HG03060 (cell line): ENCODE results near the gene RNF220.
"Not testable (repeated sequence)": the region's sequence is repeated elsewhere in the genome, so short reads cannot be mapped to it uniquely, and the experiment has no call there.

Experiments used
- ATAC-seq: cut with Tn5 transposase; IDR thresholded peaks from one replicate; pipeline ENCODE4 v1.9.1; 2021; ENCODE audit warnings: low read depth, moderate number of reproducible peaks; ENCODE audit not compliant: unreplicated experiment

Gene RNF220

GRCh38 chr1:44544960-44545359 lies 139.9 kb downstream of the RNF220 start:
- no peak for ATAC-seq

GRCh38 chr1:44545961-44546360 lies 140.9 kb downstream of the RNF220 start:
- no peak for ATAC-seq

GRCh38 chr1:44546403-44547053 lies 141.5 kb downstream of the RNF220 start:
- ATAC-seq = no peak

GRCh38 chr1:44547361-44547760 lies 142.3 kb downstream of the RNF220 start:
- ATAC-seq = no peak

GRCh38 chr1:44547837-44548236 lies 142.8 kb downstream of the RNF220 start:
- no peak for ATAC-seq

- ATAC-seq = no peak
Measured at GRCh38 chr1:44549510-44549909, 144.5 kb downstream of the RNF220 start.

- no peak for ATAC-seq
Measured at GRCh38 chr1:44553127-44553758, 148.2 kb downstream of the RNF220 start.

- no peak for ATAC-seq
Measured at GRCh38 chr1:44553771-44554170, 148.7 kb downstream of the RNF220 start.

- no peak for ATAC-seq
Measured at GRCh38 chr1:44554706-44555105, 149.7 kb downstream of the RNF220 start.

- ATAC-seq = no peak
Measured at GRCh38 chr1:44557778-44558177, 152.7 kb downstream of the RNF220 start.

- ATAC-seq = no peak
Measured at GRCh38 chr1:44558883-44559282, 153.8 kb downstream of the RNF220 start.

GRCh38 chr1:44559330-44559729 lies 154.3 kb downstream of the RNF220 start:
- no peak for ATAC-seq

- ATAC-seq = no peak
Measured at GRCh38 chr1:44559913-44560312, 154.9 kb downstream of the RNF220 start.

GRCh38 chr1:44560696-44561095 lies 155.6 kb downstream of the RNF220 start:
- ATAC-seq = not testable (repeated sequence)

- no peak for ATAC-seq
Measured at GRCh38 chr1:44565259-44565750, 160.2 kb downstream of the RNF220 start.

- no peak for ATAC-seq
Measured at GRCh38 chr1:44565833-44566232, 160.8 kb downstream of the RNF220 start.

GRCh38 chr1:44566281-44567046 lies 161.4 kb downstream of the RNF220 start:
- ATAC-seq = no peak

GRCh38 chr1:44568128-44568900 lies 163.3 kb downstream of the RNF220 start:
- no peak for ATAC-seq

- ATAC-seq = no peak
Measured at GRCh38 chr1:44569491-44569890, 164.4 kb downstream of the RNF220 start.

GRCh38 chr1:44571712-44572571 lies 166.9 kb downstream of the RNF220 start:
- no peak for ATAC-seq
